IMR-90 (cell line): ENCODE measurements around the gene MRPL49. TPM values are rescaled to one million over a fixed set of nuclear protein-coding genes. Genes with fewer than 3 reads are reported as not detected.

Source experiments
- ATAC-seq: fragments of 200-7000 bp; cut with Tn5 transposase; 2 replicates; pipeline ENCODE4 v1.9.1; 2020; ENCODE audit warnings: low read depth, mild to moderate bottlenecking, moderate library complexity
- BruUV-seq: library from RNA; stranded (reverse); fragments of 400-500 nt; replicated peaks from 2 replicates; lab custom pipeline; 2021; lab: Mats Ljungman, UMichigan
- CTCF ChIA-PET: fragments of 300-600 bp; formaldehyde crosslinking; extraction: SDS; loops from one replicate; lab custom pipeline; 2021; ENCODE audit warnings: antibody characterized with exemption; lab: Yijun Ruan, JAX
- POLR2A ChIA-PET: fragments of 300-600 bp; sonication (Branson Sonifier 250); formaldehyde crosslinking; loops from one replicate; lab custom pipeline; 2022; ENCODE audit warnings: antibody characterized with exemption; ENCODE audit not compliant: unreplicated experiment; lab: Charles Lee
- DNase-seq: peaks from one replicate; pipeline ENCODE4 v3.0.0; 2013
- H2AFZ ChIP-seq: replicated peaks from 2 replicates; pipeline ENCODE3; 2013; ENCODE audit warnings: low read length, mild to moderate bottlenecking; ENCODE audit not compliant: poor library complexity
- H2AK5ac ChIP-seq: 2 replicates; pipeline ENCODE4 v1.6.1; 2013; ENCODE audit warnings: low read depth, low read length, inconsistent platforms
- H2AK9ac ChIP-seq: replicated peaks from 2 replicates; pipeline ENCODE3; 2013; ENCODE audit warnings: mild to moderate bottlenecking, low read depth, low read length, moderate library complexity; ENCODE audit not compliant: poor library complexity
- H2BK120ac ChIP-seq: 2 replicates; pipeline ENCODE4 v1.6.1; 2013; ENCODE audit warnings: low read depth, low read length, inconsistent platforms
- H2BK15ac ChIP-seq: 3 replicates; pipeline ENCODE4 v1.6.1; 2013; ENCODE audit warnings: low read depth, low read length, inconsistent platforms
- H2BK20ac ChIP-seq: 2 replicates; pipeline ENCODE4 v1.6.1; 2013; ENCODE audit warnings: low read depth, mild to moderate bottlenecking, inconsistent platforms, low read length, moderate library complexity
- H2BK5ac ChIP-seq: 2 replicates; pipeline ENCODE4 v1.6.1; 2013; ENCODE audit warnings: mild to moderate bottlenecking, low read depth, low read length, inconsistent platforms; ENCODE audit not compliant: poor library complexity, severe bottlenecking
- H3K14ac ChIP-seq: replicated peaks from 2 replicates; pipeline ENCODE4 v1.6.1; 2013; ENCODE audit warnings: low read depth, low read length, inconsistent platforms
- H3K18ac ChIP-seq: 2 replicates; pipeline ENCODE4 v1.6.1; 2013; ENCODE audit warnings: low read depth, low read length, control low read depth
- H3K23ac ChIP-seq: 2 replicates; pipeline ENCODE4 v1.6.1; 2013; ENCODE audit warnings: low read depth, low read length, inconsistent platforms
- H3K27ac ChIP-seq: 2 replicates; pipeline ENCODE4 v1.5.1; 2013; ENCODE audit warnings: mild to moderate bottlenecking, control low read depth, low read length; ENCODE audit not compliant: insufficient read depth
- H3K27me3 ChIP-seq: 2 replicates; pipeline ENCODE4 v1.6.1; 2013; ENCODE audit warnings: low read length; ENCODE audit not compliant: control insufficient read depth, insufficient read depth
- H3K36me3 ChIP-seq: 2 replicates; pipeline ENCODE4 v1.6.1; 2013; ENCODE audit warnings: low read length, mixed read lengths; ENCODE audit not compliant: control insufficient read depth, insufficient read depth
- H3K4ac ChIP-seq: 2 replicates; pipeline ENCODE4 v1.6.1; 2013; ENCODE audit warnings: low read depth, low read length, inconsistent platforms
- H3K4me1 ChIP-seq: 2 replicates; pipeline ENCODE4 v1.6.1; 2013; ENCODE audit warnings: low read length, mixed read lengths; ENCODE audit not compliant: control insufficient read depth, insufficient read depth
- H3K4me2 ChIP-seq: 2 replicates; pipeline ENCODE4 v1.6.1; 2013; ENCODE audit warnings: low read depth, mild to moderate bottlenecking, control low read depth, low read length, moderate library complexity
- H3K4me3 ChIP-seq: 2 replicates; pipeline ENCODE4 v1.5.1; 2013; ENCODE audit warnings: low read depth, mild to moderate bottlenecking, control low read depth, low read length, moderate library complexity; ENCODE audit not compliant: insufficient read depth
- H3K56ac ChIP-seq: 2 replicates; pipeline ENCODE4 v1.6.1; 2013; ENCODE audit warnings: low read length, inconsistent platforms; ENCODE audit not compliant: insufficient read depth; ENCODE audit errors: extremely low read depth
- H3K79me1 ChIP-seq, 2 experiments: 2 replicates each; pipeline ENCODE4 v1.6.1; 2013; ENCODE audit warnings: low read length in 2 of 2, inconsistent platforms in 1 of 2, low read depth in 1 of 2
- H3K9ac ChIP-seq: 2 replicates; pipeline ENCODE4 v1.6.1; 2013; ENCODE audit warnings: low read depth, low read length, control low read depth
- H3K9me1 ChIP-seq: 2 replicates; pipeline ENCODE4 v1.6.1; 2013; ENCODE audit warnings: low read length, inconsistent platforms; ENCODE audit not compliant: insufficient read depth
- H3K9me3 ChIP-seq: 2 replicates; pipeline ENCODE4 v1.6.1; 2013; ENCODE audit warnings: low read length; ENCODE audit not compliant: control insufficient read depth, insufficient read depth
- H4K20me1 ChIP-seq: 2 replicates; pipeline ENCODE4 v1.6.1; 2013; ENCODE audit warnings: low read length, inconsistent platforms; ENCODE audit not compliant: insufficient read depth
- H4K5ac ChIP-seq: 2 replicates; pipeline ENCODE4 v1.6.1; 2013; ENCODE audit warnings: mild to moderate bottlenecking, low read depth, low read length, control low read depth
- H4K8ac ChIP-seq, 2 experiments: 2 replicates each; pipeline ENCODE4 v1.6.1; 2013; ENCODE audit warnings: low read depth in 2 of 2, low read length in 2 of 2, control low read depth in 1 of 2, inconsistent platforms in 1 of 2
- H4K91ac ChIP-seq: 2 replicates; pipeline ENCODE4 v1.6.1; 2013; ENCODE audit warnings: low read depth, low read length, inconsistent platforms; ENCODE audit not compliant: insufficient read depth
- BHLHE40 ChIP-seq: fragments of 150-350 bp; IDR thresholded peaks from 2 replicates; pipeline ENCODE4 v1.6.1; 2016; ENCODE audit warnings: mild to moderate bottlenecking, low read depth, low read length
- CEBPB ChIP-seq: IDR thresholded peaks from 2 replicates; pipeline ENCODE4 v1.6.1; 2012; ENCODE audit warnings: low read depth, low read length, improper control_type of control experiment
- CHD1 ChIP-seq: IDR thresholded peaks from 2 replicates; pipeline ENCODE4 v1.6.1; 2012; ENCODE audit warnings: low read depth, low read length, improper control_type of control experiment
- ELK1 ChIP-seq: fragments of 150-350 bp; IDR thresholded peaks from 2 replicates; pipeline ENCODE4 v1.6.1; 2016; ENCODE audit warnings: low read depth, mild to moderate bottlenecking, low read length, moderate library complexity, borderline replicate concordance
- FOS ChIP-seq: fragments of 150-350 bp; IDR thresholded peaks from 2 replicates; pipeline ENCODE4 v1.6.1; 2016; ENCODE audit warnings: low read depth, low read length
- MAFK ChIP-seq: IDR thresholded peaks from 2 replicates; pipeline ENCODE4 v1.6.1; 2012; ENCODE audit warnings: low read depth, low read length, improper control_type of control experiment
- MAZ ChIP-seq: IDR thresholded peaks from 2 replicates; pipeline ENCODE4 v1.6.1; 2012; ENCODE audit warnings: low read depth, mild to moderate bottlenecking, low read length, improper control_type of control experiment, moderate library complexity, borderline replicate concordance
- MXI1 ChIP-seq: IDR thresholded peaks from 2 replicates; pipeline ENCODE4 v1.6.1; 2012; ENCODE audit warnings: low read depth, mild to moderate bottlenecking, low read length, moderate library complexity, borderline replicate concordance
- NFE2L2 ChIP-seq: fragments of 150-350 bp; IDR thresholded peaks from 2 replicates; pipeline ENCODE4 v1.6.1; 2016; ENCODE audit warnings: low read depth, mild to moderate bottlenecking, low read length
- POLR2A ChIP-seq: IDR thresholded peaks from 2 replicates; pipeline ENCODE4 v1.6.1; 2012; ENCODE audit warnings: mild to moderate bottlenecking, low read depth, low read length
- RAD21 ChIP-seq: IDR thresholded peaks from 2 replicates; pipeline ENCODE4 v1.6.1; 2012; ENCODE audit warnings: low read length, improper control_type of control experiment
- RCOR1 ChIP-seq: IDR thresholded peaks from 2 replicates; pipeline ENCODE4 v1.6.1; 2012; ENCODE audit warnings: mild to moderate bottlenecking, low read length, improper control_type of control experiment; ENCODE audit not compliant: insufficient replicate concordance
- RFX5 ChIP-seq: IDR thresholded peaks from 2 replicates; pipeline ENCODE4 v1.8.0; 2012; ENCODE audit warnings: low read depth, mild to moderate bottlenecking, low read length, moderate library complexity
- SMC3 ChIP-seq: fragments of 150-350 bp; IDR thresholded peaks from 2 replicates; pipeline ENCODE4 v1.6.1; 2016; ENCODE audit warnings: low read depth, mild to moderate bottlenecking, antibody characterized with exemption, low read length, moderate library complexity
- USF2 ChIP-seq: fragments of 150-350 bp; IDR thresholded peaks from 2 replicates; pipeline ENCODE4 v1.6.1; 2017; ENCODE audit warnings: mild to moderate bottlenecking, antibody characterized with exemption, low read length, low read depth
- WGBS, 2 experiments: methylation state at CpG; one replicate each; pipeline versions ENCODE4 v1.1.5 to v1.1.7; 2013; ENCODE audit warnings: missing lambda C conversion rate in 2 of 2; ENCODE audit not compliant: insufficient read length in 1 of 2; ENCODE audit errors: extremely low coverage in 2 of 2; 5-methylcytosine and 5-hydroxymethylcytosine counted together
- dilution Hi-C: fragments of 300-500 bp; cut with HindIII; formaldehyde crosslinking; loops from one replicate; pipeline ENCODE4 v1.14.3; 2018; ENCODE audit warnings: low sequenced_read_pairs; ENCODE audit not compliant: unreplicated experiment
- in situ Hi-C: fragments of 300-500 bp; cut with MboI; formaldehyde crosslinking; loops from 3 replicates; pipeline ENCODE4 v1.14.3; 2019; ENCODE audit warnings: low sequenced_read_pairs, inconsistent platforms, mixed read lengths
- intact Hi-C: fragments of 100-400 bp; cut with micrococcal nuclease; formaldehyde crosslinking; loops from 2 replicates; pipeline ENCODE4 v1.10.0; 2022
- polyA plus RNA-seq, 3 experiments: library from polyadenylated mRNA; depleted of rRNA; stranded (reverse); fragments of >200 nt; gene quantifications; 2 replicates each; pipeline ENCODE4 v1.2.3, GENCODE V29; 2012; ENCODE audit warnings: low replicate concordance in 1 of 3
- total RNA-seq: library from RNA; depleted of rRNA; stranded (reverse); fragments of >200 nt; gene quantifications from 2 replicates; pipeline ENCODE4 v1.2.3, GENCODE V29; 2012
- TF ChIP-seq, protein P1 (sequence below): conservative IDR thresholded peaks from 2 replicates; pipeline ENCODE4 v1.5.1; 2012; ENCODE audit warnings: mild to moderate bottlenecking, low read depth, low read length, improper control_type of control experiment

Gene MRPL49
- total and polyA plus RNA-seq, 2 of the 4 experiments (the other 2 are of a cell fraction) = 55.2 to 56.8 TPM

GRCh38 chr11:65120831-65121230 lies 1.3 kb upstream of the MRPL49 start:
- H2BK5ac ChIP-seq = no peak overlapping the region
- H3K27me3 ChIP-seq = no peaks in the 10 kb centered on the region
- no peak overlapping the region; the same call in 1 of the 2 replicates for H4K5ac ChIP-seq
- H3K79me1 ChIP-seq = peaks cover 27 to 70% of the 10 kb centered on the region in 2 experiments
- TF ChIP-seq MAFK (no peak), MXI1 (no peak), NFE2L2 (no peak), CHD1 (no peak), POLR2A (no peak), RCOR1 (no peak), BHLHE40 (no peak), SMC3 (no peak), USF2 (no peak), RFX5 (no peak), CEBPB (no peak), MAZ (no peak), FOS (no peak), RAD21 (no peak), ELK1 (no peak)
- TF ChIP-seq, protein P1, sequence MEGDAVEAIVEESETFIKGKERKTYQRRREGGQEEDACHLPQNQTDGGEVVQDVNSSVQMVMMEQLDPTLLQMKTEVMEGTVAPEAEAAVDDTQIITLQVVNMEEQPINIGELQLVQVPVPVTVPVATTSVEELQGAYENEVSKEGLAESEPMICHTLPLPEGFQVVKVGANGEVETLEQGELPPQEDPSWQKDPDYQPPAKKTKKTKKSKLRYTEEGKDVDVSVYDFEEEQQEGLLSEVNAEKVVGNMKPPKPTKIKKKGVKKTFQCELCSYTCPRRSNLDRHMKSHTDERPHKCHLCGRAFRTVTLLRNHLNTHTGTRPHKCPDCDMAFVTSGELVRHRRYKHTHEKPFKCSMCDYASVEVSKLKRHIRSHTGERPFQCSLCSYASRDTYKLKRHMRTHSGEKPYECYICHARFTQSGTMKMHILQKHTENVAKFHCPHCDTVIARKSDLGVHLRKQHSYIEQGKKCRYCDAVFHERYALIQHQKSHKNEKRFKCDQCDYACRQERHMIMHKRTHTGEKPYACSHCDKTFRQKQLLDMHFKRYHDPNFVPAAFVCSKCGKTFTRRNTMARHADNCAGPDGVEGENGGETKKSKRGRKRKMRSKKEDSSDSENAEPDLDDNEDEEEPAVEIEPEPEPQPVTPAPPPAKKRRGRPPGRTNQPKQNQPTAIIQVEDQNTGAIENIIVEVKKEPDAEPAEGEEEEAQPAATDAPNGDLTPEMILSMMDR = no peak
- no CpG with 5 or more reads among the region's 3 CpGs for WGBS, 2 experiments
- H3K23ac ChIP-seq = no peak overlapping the region
- no peak for DNase-seq
- H4K8ac ChIP-seq = peak overlapping the region in 1 of 2 experiments; percentile 70; a peak in 1 of 4 replicates
- H2BK20ac ChIP-seq = no peak overlapping the region
- no peak for ATAC-seq
- no peak overlapping the region for H2BK120ac ChIP-seq
- H3K36me3 ChIP-seq = peaks cover 31% of the 10 kb centered on the region
- intact Hi-C loops = loop anchor here (5.0 kb wide), 1 partner anchor 61 kb away; the partner anchor contains the start of gene CAPN1
- H3K9ac ChIP-seq = peak overlapping the region; percentile 87
- H3K4me3 ChIP-seq = peak overlapping the region; percentile 74
- H4K20me1 ChIP-seq = no peaks in the 10 kb centered on the region
- 0 out of 2 replicates have a peak, but pooled peaks cover 4% of the 10 kb centered on the region for H3K9me1 ChIP-seq
- no peaks in the 10 kb centered on the region for H3K9me3 ChIP-seq
- peaks cover 7% of the 10 kb centered on the region for H3K4me1 ChIP-seq
- dilution Hi-C loops = no loop called here
- ChIA-PET POLR2A (no interaction called here), CTCF (no interaction called here)
- no peak overlapping the region for H2AK5ac ChIP-seq
- H3K4ac ChIP-seq = no peak overlapping the region
- no peak overlapping the region for H3K27ac ChIP-seq
- BruUV-seq = no TSS peak
- no peak overlapping the region for H4K91ac ChIP-seq
- H3K4me2 ChIP-seq = peak overlapping the region; percentile 97; the same call in 1 of the 2 replicates
- in situ Hi-C loops = no loop called here
- no peak overlapping the region for H2AFZ ChIP-seq
- peak overlapping the region; percentile 23 for H2AK9ac ChIP-seq
- H2BK15ac ChIP-seq = no peak overlapping the region
- no peak overlapping the region for H3K14ac ChIP-seq
- no peak overlapping the region for H3K18ac ChIP-seq
- 0 out of 2 replicates have a peak overlapping the region, but pooled peaks have one; percentile 5 for H3K56ac ChIP-seq
